GM12875 (cell line): ENCODE results near the gene DOCK2.

Experiments
- H3K4me3 ChIP-seq: one replicate; pipeline ENCODE4 v1.5.1; 2011; ENCODE audit warnings: low read depth, low read length, control low read depth
- TF ChIP-seq, protein P1 (sequence below): IDR thresholded peaks from 2 replicates; pipeline ENCODE4 v1.5.1; 2011; ENCODE audit warnings: low read depth, mild to moderate bottlenecking, control low read depth, inconsistent platforms, low read length, moderate library complexity, borderline replicate concordance; ENCODE audit not compliant: insufficient read depth

DOCK2 gene

GRCh38 chr5:169906745-169907649 lies 269.9 kb downstream of the DOCK2 start:
- TF ChIP-seq, protein P1, sequence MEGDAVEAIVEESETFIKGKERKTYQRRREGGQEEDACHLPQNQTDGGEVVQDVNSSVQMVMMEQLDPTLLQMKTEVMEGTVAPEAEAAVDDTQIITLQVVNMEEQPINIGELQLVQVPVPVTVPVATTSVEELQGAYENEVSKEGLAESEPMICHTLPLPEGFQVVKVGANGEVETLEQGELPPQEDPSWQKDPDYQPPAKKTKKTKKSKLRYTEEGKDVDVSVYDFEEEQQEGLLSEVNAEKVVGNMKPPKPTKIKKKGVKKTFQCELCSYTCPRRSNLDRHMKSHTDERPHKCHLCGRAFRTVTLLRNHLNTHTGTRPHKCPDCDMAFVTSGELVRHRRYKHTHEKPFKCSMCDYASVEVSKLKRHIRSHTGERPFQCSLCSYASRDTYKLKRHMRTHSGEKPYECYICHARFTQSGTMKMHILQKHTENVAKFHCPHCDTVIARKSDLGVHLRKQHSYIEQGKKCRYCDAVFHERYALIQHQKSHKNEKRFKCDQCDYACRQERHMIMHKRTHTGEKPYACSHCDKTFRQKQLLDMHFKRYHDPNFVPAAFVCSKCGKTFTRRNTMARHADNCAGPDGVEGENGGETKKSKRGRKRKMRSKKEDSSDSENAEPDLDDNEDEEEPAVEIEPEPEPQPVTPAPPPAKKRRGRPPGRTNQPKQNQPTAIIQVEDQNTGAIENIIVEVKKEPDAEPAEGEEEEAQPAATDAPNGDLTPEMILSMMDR = no peak

DNA sequence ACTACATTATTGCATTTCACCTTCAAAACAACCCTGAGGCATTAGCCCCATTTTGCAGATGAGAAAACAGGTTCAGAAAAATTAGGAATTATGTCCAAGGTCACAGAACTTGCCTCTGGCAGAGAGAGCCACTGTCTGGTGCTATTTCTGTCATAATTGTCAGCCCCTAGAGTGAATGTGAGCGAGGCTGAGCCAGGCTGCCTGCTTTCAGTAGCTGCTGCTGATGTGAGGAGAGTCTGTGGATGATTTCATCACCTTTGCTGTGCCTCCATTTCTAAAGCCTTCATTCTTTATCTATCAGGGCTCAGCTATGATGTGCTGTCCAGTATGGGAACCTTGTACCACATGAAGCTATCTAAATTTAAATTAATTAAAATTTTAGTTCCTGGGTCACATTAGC lies 271.8 kb downstream of the DOCK2 start:
- no peak overlapping the region for H3K4me3 ChIP-seq
- TF ChIP-seq, protein P1 = no peak

More at GRCh38 chr5:169906745-169907649, 269.9 kb downstream of the DOCK2 start:
- no peak overlapping the region for H3K4me3 ChIP-seq

DNA sequence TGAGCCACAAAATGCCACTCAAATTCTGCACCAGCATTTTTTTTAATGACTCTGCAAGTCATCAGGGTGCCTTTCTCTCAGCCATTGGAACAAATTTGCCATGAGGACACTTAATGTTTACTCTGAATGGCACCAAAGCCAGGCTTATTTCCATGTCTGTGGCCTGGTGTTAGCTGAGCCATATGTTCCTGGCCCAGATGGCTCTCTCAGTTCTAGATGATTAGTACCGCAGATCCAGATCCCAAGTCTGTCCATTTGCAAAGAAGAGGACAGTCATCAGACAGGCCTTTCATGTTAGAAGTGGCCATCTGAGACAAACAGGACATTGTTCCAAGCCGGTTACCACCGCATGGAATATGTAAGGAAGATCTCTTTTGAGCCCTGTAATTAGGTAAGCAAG lies 272.9 kb downstream of the DOCK2 start:
- TF ChIP-seq, protein P1 = no peak
- H3K4me3 ChIP-seq = no peak overlapping the region

DNA sequence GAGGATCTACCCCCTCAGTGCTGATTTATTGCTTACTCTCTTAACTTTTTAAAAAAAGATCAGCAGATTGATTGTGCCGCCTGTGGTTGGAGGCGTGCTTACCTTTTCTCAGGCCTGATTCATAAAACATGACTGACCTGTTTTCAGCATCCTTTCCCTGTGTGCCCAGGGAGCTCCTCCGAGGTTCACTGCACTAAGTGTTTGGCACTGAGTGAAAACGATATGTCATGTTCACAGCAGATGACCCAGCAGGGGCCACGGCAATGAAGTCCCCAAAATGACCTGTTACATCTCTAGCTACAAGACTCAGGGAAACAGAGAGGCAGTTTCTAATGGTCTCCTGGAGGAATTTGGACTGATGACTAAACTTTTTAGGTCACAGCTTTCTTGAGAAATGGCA lies 273.3 kb downstream of the DOCK2 start:
- TF ChIP-seq, protein P1 = no peak
- H3K4me3 ChIP-seq = no peak overlapping the region

DNA sequence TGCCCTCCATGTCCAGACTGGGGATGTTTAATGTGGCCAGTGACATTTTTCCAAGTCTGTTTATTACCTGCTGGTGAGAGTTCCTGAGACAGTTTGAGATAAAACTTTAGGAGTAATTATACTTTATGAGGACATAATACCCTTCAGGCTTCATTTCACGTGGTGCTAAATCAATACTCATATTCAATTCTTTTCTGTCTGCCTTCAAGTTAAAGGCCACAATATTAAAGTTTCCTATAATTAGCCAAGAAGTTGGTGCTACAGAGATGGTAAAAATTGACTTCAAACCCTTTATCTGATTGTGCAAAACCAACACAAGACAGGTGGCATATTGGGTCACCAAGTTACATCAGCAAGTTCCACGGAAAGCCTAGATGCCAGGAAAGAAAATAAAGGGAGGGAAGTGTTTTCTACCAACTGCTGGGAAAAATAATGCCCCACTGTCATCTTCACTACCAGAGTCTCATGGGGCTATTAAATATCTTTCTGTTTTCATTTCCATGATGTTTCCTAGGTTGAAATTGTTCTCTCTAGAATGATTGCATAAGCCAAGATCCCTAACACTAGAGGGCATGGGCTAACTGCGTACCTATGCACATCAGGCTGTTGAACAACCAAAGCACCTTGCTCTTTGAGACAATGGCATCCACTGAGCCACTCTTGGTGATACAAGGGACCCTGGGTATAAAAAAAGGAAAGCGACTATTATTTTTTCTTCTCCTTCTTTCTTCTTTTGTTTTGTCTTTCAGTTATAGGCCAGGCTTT lies 274.6 kb downstream of the DOCK2 start:
- TF ChIP-seq, protein P1 = no peak
- H3K4me3 ChIP-seq = no peak overlapping the region

DNA sequence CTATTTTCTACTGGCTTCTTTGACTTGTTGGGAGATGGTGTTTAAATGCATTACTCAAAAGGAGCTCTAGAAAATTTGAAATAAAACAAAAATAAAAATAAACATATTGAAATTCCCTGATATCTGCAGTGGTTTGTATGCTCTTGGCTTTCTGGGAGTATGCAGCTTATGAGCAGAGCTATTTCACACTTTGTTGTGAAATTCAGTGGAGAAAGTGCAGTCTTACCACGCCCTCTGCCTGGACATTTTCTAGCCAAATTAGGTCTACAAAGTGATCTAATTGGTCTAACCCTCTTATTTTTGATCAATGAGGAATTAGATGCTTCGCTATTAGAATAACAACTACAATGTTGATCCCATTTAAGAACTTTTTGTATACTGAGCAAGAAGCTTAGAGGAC lies 276.4 kb downstream of the DOCK2 start:
- TF ChIP-seq, protein P1 = no peak
- H3K4me3 ChIP-seq = no peak overlapping the region

- TF ChIP-seq, protein P1 = no peak
- no peak overlapping the region for H3K4me3 ChIP-seq
These were observed 277.7 kb downstream of the DOCK2 start for GRCh38 chr5:169914766-169915165.
